ENCODE data around the gene ANKS3.

Gene ANKS3

GRCh38 chr16:4648917-4649316 is 85.2 kb downstream of the ANKS3 start:
- DNase-seq (ENCODE audit: low read depth): no peak

- DNase-seq (ENCODE audit: low read depth): no peak
Observed at GRCh38 chr16:4647644-4647980, 86.5 kb downstream of the ANKS3 start.

- no peak for DNase-seq (ENCODE audit: low read depth)
Observed at GRCh38 chr16:4646773-4647643, 87.1 kb downstream of the ANKS3 start.
